Transverse colon (tissue), 4 donors: ENCODE measurements around the gene CDIPT. TPM values are rescaled to one million over a fixed set of nuclear protein-coding genes. Genes with fewer than 3 reads are reported as not detected.

Source experiments
- DNase-seq: peaks from one replicate; pipeline ENCODE4 v3.0.0-alpha.2; 2019
- H3K27ac ChIP-seq, 4 donors: fragments of 200-600 bp; sonication (generic); 2 replicates each; pipeline ENCODE4 v1.5.1; 2016 to 2018; ENCODE audit warnings: inconsistent platforms in 4 of 4
- H3K27me3 ChIP-seq: fragments of 200-600 bp; sonication (generic); 2 replicates; pipeline ENCODE4 v1.5.1; 2017; ENCODE audit warnings: inconsistent platforms
- H3K36me3 ChIP-seq, 4 donors: fragments of 200-600 bp; sonication (generic); 2 replicates each; pipeline ENCODE4 v1.5.1; 2017 to 2019; ENCODE audit warnings: inconsistent platforms in 4 of 4
- H3K4me1 ChIP-seq, 4 donors: fragments of 200-600 bp; sonication (generic); 2 replicates each; pipeline ENCODE4 v1.5.1; 2017 to 2020; ENCODE audit warnings: inconsistent platforms in 4 of 4
- H3K4me3 ChIP-seq, 4 donors: fragments of 200-600 bp; sonication (generic); 1 replicate in 1 of 4; 2 replicates in 3 of 4; pipeline versions ENCODE4 v1.5.1 to v1.6.1; 2017 to 2019; ENCODE audit warnings: inconsistent platforms in 4 of 4
- H3K9me3 ChIP-seq, 2 donors: fragments of 200-600 bp; sonication (generic); 2 replicates each; pipeline ENCODE4 v1.5.1; 2017 to 2019; ENCODE audit warnings: inconsistent platforms in 2 of 2
- EP300 ChIP-seq: sonication (generic); formaldehyde crosslinking; IDR thresholded peaks from one replicate; pipeline ENCODE4 v1.6.1; 2017; ENCODE audit warnings: antibody characterized with exemption, low read depth
- POLR2A ChIP-seq: fragments of 450-650 bp; IDR thresholded peaks from one replicate; pipeline ENCODE4 v1.6.1; 2016; ENCODE audit warnings: antibody characterized with exemption, mild to moderate bottlenecking, moderate library complexity
- POLR2AphosphoS5 ChIP-seq, 3 donors: sonication (generic); formaldehyde crosslinking; IDR thresholded peaks; one replicate each; pipeline ENCODE4 v1.6.1; 2016; ENCODE audit warnings: antibody characterized with exemption in 3 of 3
- WGBS, 2 donors: methylation state at CpG; one replicate each; pipeline ENCODE4 v1.1.5; 2018; ENCODE audit warnings: low coverage in 1 of 2; 5-methylcytosine and 5-hydroxymethylcytosine counted together
- in situ Hi-C, 4 donors: fragments of 200-750 bp; cut with MboI; loops; one replicate each; pipeline versions ENCODE4 v1.15.0 to v1.15.1; 2017; ENCODE audit warnings: low sequenced_read_pairs in 3 of 4, low pct_ligation_motif_present in 1 of 4, low pct_unique_long_range_greater_than_20kb in 1 of 4
- intact Hi-C: fragments of 100-400 bp; cut with DNase I; formaldehyde crosslinking; loops from one replicate; pipeline ENCODE4 v1.15.1; 2023; ENCODE audit warnings: low total_unique reads
- total RNA-seq, 4 donors: library from RNA; depleted of rRNA; stranded (reverse); fragments of >200 nt; gene quantifications; one replicate each; pipeline ENCODE4 v1.1.0, GENCODE V29; 2016
- TF ChIP-seq, protein P1 (sequence below), 5 experiments: fragments of 200-600 bp in 3 of 5; fragments of 450-650 bp in 2 of 5; sonication (generic) in 3 of 5; IDR thresholded peaks; 1 replicate in 2 of 5; 2 replicates in 3 of 5; pipeline ENCODE4 v1.5.1; 2016 to 2017; ENCODE audit warnings: antibody characterized with exemption in 5 of 5, inconsistent platforms in 3 of 5, mild to moderate bottlenecking in 2 of 5, moderate library complexity in 1 of 5

The CDIPT gene
- total RNA-seq, 4 donors from 2014 or later, result 58.5 to 139 (median 94.5) TPM

DNA sequence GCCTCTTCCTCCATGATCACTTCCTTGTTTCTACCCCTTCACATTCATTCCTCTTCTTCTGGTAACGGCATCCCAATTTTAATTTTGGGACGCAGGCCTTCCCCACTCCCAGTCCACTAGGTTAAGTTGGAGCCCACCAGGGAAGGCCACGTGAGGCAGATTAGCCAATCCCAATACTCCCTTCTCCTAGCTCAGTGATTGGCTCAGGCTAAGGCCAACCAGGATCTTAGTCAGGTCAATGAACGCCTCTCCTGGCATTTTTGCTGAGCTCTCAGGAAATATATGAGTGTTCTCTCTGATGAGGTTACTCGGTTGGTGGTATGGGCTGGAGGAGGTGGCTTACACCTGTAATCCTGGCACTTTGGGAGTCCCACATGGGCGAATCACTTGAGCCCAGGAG lies 21.0 kb upstream of the CDIPT start:
- in situ Hi-C loops (loop anchor here in 1 of 4 donors (25.0 kb wide), 1 partner anchor 153 kb away; the partner anchor contains the start of gene TLCD3B), intact Hi-C loops (no loop called here)
- no peak for DNase-seq
- 72 to 89% methylated on average over 3 to 6 of the region's 6 CpGs for WGBS, 2 donors
- Histone ChIP-seq H3K27me3 (peaks cover 2% of the 10 kb centered on the region), H3K4me1 (no peaks in the 10 kb centered on the region), H3K4me3 (no peak overlapping the region), H3K27ac (no peak overlapping the region), H3K36me3 (no peaks in the 10 kb centered on the region), H3K9me3 (no peaks in the 10 kb centered on the region)
- no peak for TF ChIP-seq POLR2A
- no peak for TF ChIP-seq EP300
- TF ChIP-seq, protein P1, sequence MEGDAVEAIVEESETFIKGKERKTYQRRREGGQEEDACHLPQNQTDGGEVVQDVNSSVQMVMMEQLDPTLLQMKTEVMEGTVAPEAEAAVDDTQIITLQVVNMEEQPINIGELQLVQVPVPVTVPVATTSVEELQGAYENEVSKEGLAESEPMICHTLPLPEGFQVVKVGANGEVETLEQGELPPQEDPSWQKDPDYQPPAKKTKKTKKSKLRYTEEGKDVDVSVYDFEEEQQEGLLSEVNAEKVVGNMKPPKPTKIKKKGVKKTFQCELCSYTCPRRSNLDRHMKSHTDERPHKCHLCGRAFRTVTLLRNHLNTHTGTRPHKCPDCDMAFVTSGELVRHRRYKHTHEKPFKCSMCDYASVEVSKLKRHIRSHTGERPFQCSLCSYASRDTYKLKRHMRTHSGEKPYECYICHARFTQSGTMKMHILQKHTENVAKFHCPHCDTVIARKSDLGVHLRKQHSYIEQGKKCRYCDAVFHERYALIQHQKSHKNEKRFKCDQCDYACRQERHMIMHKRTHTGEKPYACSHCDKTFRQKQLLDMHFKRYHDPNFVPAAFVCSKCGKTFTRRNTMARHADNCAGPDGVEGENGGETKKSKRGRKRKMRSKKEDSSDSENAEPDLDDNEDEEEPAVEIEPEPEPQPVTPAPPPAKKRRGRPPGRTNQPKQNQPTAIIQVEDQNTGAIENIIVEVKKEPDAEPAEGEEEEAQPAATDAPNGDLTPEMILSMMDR (IDR thresholded peaks at IDR 0.05), result no peak
- no peak for TF ChIP-seq POLR2AphosphoS5 (IDR thresholded peaks at IDR 0.05)

DNA sequence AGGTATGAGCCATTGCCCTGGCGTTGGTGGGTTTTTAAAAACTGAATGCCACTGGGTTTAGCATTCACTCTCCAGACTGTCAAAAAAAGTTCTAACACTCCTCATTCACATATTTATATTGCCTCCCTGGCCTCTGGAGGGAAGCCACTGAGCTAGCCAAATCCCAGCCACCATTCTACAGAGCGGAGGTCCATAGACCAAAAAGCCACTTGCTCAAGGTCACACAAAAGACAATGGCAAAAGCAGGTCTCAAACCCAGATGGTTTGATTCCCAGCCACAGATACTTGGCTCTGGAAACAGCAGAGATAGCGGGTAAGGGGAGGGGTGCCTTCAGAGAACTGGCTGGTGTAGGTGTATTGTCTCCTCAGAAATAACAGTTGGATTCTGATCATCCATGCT lies 18.0 kb upstream of the CDIPT start:
- 91 to 100% methylated on average over 1 to 3 of the region's 3 CpGs for WGBS, 2 donors
- H3K27ac ChIP-seq, result no peak overlapping the region
- in situ Hi-C loops (loop anchor here in 1 of 4 donors (25.0 kb wide), 1 partner anchor 156 kb away; the partner anchor contains the start of gene TLCD3B), intact Hi-C loops (no loop called here)
- DNase-seq, result no peak
- peaks cover 32% of the 10 kb centered on the region for H3K27me3 ChIP-seq
- H3K4me3 ChIP-seq, result no peak overlapping the region
- H3K9me3 ChIP-seq, result no peaks in the 10 kb centered on the region
- H3K36me3 ChIP-seq, result no peaks in the 10 kb centered on the region
- H3K4me1 ChIP-seq, result peaks cover 0 to 12% (median 4%) of the 10 kb centered on the region in 4 donors
- no peak for TF ChIP-seq EP300
- TF ChIP-seq POLR2AphosphoS5 (IDR thresholded peaks at IDR 0.05), result no peak
- TF ChIP-seq POLR2A, result no peak
- TF ChIP-seq, protein P1 (IDR thresholded peaks at IDR 0.05), result no peak

DNA sequence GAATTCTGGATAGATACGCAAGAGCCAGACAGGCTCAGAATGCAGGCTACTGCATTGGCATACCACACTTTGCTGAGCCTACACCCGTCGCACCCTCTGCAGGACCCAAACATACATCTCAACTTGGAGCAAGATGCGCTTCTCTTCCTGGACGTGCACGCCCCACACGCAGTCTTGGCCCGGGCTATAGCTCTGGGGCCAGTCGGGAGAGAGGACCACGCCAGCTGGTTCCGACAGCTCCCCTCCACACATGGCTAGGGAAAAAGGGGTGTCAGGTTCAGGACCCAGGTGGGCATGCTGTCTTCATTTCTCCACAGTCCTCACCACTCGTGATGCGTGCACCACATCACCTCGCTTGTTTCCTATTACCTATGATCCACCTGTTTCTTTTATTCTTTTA lies 15.1 kb upstream of the CDIPT start:
- Histone ChIP-seq H3K27ac (no peak overlapping the region), H3K4me3 (no peak overlapping the region), H3K36me3 (no peaks in the 10 kb centered on the region), H3K9me3 (no peaks in the 10 kb centered on the region), H3K27me3 (peaks cover 36% of the 10 kb centered on the region), H3K4me1 (peaks cover 0 to 12% (median 4%) of the 10 kb centered on the region in 4 donors)
- no peak for TF ChIP-seq POLR2AphosphoS5 (IDR thresholded peaks at IDR 0.05)
- TF ChIP-seq, protein P1 (IDR thresholded peaks at IDR 0.05), result no peak
- TF ChIP-seq EP300, result no peak
- no peak for TF ChIP-seq POLR2A
- in situ Hi-C loops, result loop anchor here in 1 of 4 donors (25.0 kb wide), 1 partner anchor 159 kb away; the partner anchor contains the start of gene TLCD3B
- DNase-seq, result no peak
- WGBS, 2 donors, result 92% methylated on average over 14 of the region's 14 CpGs; no CpG with 5 or more reads in 1 of the 2 donors
- intact Hi-C loops, result no loop called here

DNA sequence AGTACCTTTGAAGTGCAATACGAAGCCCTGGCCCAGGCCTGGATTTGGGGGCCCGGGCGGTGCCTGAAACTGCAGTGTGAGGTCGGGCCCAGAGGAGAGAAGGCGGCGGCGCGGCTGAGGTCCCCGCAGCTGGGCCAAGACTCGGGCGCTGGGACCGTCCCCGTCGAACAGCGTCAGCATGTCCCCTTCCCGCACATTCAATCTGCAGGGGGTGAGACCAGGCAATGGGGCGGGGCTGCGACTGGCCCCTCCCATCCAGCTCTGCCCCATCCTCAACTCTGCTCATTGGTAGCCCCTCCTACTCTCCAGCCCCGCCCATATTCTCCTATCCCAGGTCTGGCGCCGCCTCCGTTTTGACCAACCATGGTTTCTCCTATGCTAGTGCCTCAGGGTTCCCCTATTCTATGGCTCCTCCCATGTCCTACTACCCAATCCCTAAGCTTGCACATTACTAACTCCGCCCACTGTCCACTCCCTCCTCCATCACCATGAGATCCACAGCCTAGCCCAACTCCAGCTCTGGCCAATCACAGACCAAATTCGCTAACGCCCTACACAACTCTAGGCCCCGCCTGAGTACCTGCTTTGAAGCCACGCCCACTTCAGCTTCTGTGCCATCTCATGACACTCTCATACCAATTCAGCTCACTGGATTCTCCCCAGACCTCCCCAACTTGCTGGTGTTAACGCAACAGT lies 14.4 kb upstream of the CDIPT start:
- intact Hi-C loops (no loop called here), in situ Hi-C loops (loop anchor here in 1 of 4 donors (25.0 kb wide), 1 partner anchor 160 kb away; the partner anchor contains the start of gene TLCD3B)
- H3K36me3 ChIP-seq, result no peaks in the 10 kb centered on the region
- H3K4me1 ChIP-seq, result peaks cover 0 to 12% (median 4%) of the 10 kb centered on the region in 4 donors
- DNase-seq, result no peak
- no peaks in the 10 kb centered on the region for H3K9me3 ChIP-seq
- TF ChIP-seq POLR2A, result no peak
- TF ChIP-seq, protein P1 (IDR thresholded peaks at IDR 0.05), result no peak
- TF ChIP-seq EP300, result no peak
- TF ChIP-seq POLR2AphosphoS5 (IDR thresholded peaks at IDR 0.05), result no peak
- peaks cover 36% of the 10 kb centered on the region for H3K27me3 ChIP-seq
- WGBS, 2 donors, result 29% methylated on average over 28 of the region's 28 CpGs; no CpG with 5 or more reads in 1 of the 2 donors
- no peak overlapping the region for H3K4me3 ChIP-seq
- H3K27ac ChIP-seq, result no peak overlapping the region
